ENCODE measurements around the gene ZDHHC8. TPM values are rescaled to one million over a fixed set of nuclear protein-coding genes. Genes with fewer than 3 reads are reported as not detected.

The ZDHHC8 gene
- polyA plus RNA-seq, 1 donor (not counting 4 experiments of a cell fraction or from before 2014, with no cell fraction given) = 16.0 TPM

DNA sequence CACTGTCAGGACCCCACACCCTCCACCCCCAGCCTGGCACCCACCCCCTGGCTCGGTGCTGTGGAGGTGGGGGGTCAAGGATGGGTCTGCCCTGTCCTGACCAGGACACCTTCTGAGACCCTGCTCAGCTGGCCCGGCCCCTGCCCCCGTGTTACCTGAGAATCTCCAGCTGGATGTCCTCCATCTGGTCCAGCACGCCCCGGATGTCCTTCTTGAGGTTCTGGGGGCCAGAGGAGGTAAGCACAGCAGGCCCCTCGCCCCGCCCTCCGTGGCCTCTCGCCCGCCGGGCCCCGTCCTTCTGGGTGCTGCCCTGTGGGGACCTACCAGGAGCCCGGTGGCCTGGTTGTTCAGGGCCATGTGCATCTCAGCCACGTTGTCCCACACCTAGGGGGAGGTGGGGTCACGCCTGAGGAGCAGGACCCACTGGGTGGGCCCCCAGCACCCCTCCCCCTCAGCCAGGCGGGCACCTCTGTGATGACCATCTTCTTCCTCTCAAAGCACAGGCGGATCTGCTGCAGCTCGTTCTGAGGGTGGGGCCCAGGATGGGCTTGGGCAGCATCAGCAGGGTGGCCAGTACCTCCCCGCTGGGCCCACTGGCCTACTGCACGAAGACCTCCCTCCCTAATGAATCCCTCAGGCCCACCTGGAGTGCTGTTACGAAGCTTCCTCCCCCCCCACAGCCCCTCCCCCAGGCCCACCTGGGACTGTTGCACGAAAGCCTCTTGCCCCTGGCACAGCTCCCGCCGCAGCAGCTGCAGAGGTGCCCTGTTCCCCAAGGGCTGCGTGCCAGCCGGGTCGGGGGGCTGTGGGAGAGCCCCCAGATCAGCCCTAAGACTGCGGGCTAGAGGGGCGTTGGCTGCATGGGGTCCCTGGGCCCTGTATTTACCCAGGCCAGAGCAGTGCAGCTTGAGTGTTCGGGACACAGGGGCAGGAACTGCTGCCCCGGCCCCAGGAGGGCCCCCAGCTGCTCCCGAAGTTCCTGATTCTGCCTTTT, 17.9 kb downstream of the ZDHHC8 start:
- no peaks in the 10 kb centered on the region for H3K27me3 ChIP-seq (ENCODE audit: control insufficient read depth, extremely low read depth, insufficient read depth, low read length)
- no peaks in the 10 kb centered on the region for H3K9me3 ChIP-seq (ENCODE audit: control insufficient read depth, low read depth, low read length)
- no peak for DNase-seq (ENCODE audit: low read depth, low spot score)
- H3K4me1 ChIP-seq (ENCODE audit: control insufficient read depth, extremely low read depth, insufficient read depth, low read length) = no peaks in the 10 kb centered on the region
- H3K9ac ChIP-seq (ENCODE audit: control insufficient read depth, extremely low read depth, insufficient read depth, low read length) = no peak overlapping the region
- no peaks in the 10 kb centered on the region for H3K79me2 ChIP-seq (ENCODE audit: control insufficient read depth, insufficient read depth, low read length)
- no peak overlapping the region for H3K4me2 ChIP-seq (ENCODE audit: control insufficient read depth, extremely low read depth, insufficient read depth, low read depth, low read length)
- H3K9me1 ChIP-seq (ENCODE audit: control insufficient read depth, extremely low read depth, insufficient read depth, low read length) = no peaks in the 10 kb centered on the region
- no peak for FAIRE-seq
- H2AFZ ChIP-seq (ENCODE audit: control insufficient read depth, low read length) = no peak overlapping the region
- TF ChIP-seq EZH2 (IDR thresholded peaks at IDR 0.05; ENCODE audit: low read length) = no peak
- TF ChIP-seq CTCF (optimal IDR thresholded peaks at IDR 0.05 in 1 of 3, IDR thresholded peaks at IDR 0.05 in 1 of 3, conservative IDR thresholded peaks at IDR 0.05 in 1 of 3; ENCODE audit: extremely low read depth in 1 of 3, insufficient read depth in 2 of 3, low read length in 3 of 3) = no peak
- H3K27ac ChIP-seq (ENCODE audit: control insufficient read depth, insufficient read depth, low read length) = no peak overlapping the region
- dilution Hi-C loops (cut with MboI; ENCODE audit: extremely low pct_ligation_motif_present, low sequenced_read_pairs) = no loop called here
- peaks cover 0 to 4% of the 10 kb centered on the region in 2 experiments for H3K36me3 ChIP-seq (ENCODE audit: control insufficient read depth in 2 of 2, extremely low read depth in 1 of 2, insufficient read depth in 2 of 2, low read length in 2 of 2)
- H4K20me1 ChIP-seq (ENCODE audit: control insufficient read depth, extremely low read depth, insufficient read depth, low read length) = no peaks in the 10 kb centered on the region
- no peak overlapping the region for H3K4me3 ChIP-seq (ENCODE audit: control insufficient read depth in 2 of 3, extremely low read depth in 1 of 3, insufficient read depth in 2 of 3, low read depth in 1 of 3, low read length in 3 of 3)

- H3K4me3 ChIP-seq (ENCODE audit: control insufficient read depth in 2 of 3, extremely low read depth in 1 of 3, insufficient read depth in 2 of 3, low read depth in 1 of 3, low read length in 3 of 3) = no peak within 1 kb of the TSS
Observed at GRCh38 chr22:20150381-20151275, 19.0 kb downstream of the ZDHHC8 start, which contains the start of gene CCDC188. TSS of gene CCDC188 (minus strand) at chr22:20151055. CDS start at chr22:20150986, 69 bp downstream.

More at GRCh38 chr22:20150381-20151275, 19.0 kb downstream of the ZDHHC8 start, which contains the start of gene CCDC188:
- FAIRE-seq (no peak), DNase-seq (ENCODE audit: low read depth, low spot score) (no peak)
- H3K27me3 ChIP-seq (ENCODE audit: control insufficient read depth, extremely low read depth, insufficient read depth, low read length) = no peaks in the 10 kb centered on the region
- no peaks in the 10 kb centered on the region for H3K9me3 ChIP-seq (ENCODE audit: control insufficient read depth, low read depth, low read length)
- no peak within 1 kb of the TSS for H3K4me2 ChIP-seq (ENCODE audit: control insufficient read depth, extremely low read depth, insufficient read depth, low read depth, low read length)
- H2AFZ ChIP-seq (ENCODE audit: control insufficient read depth, low read length) = no peak within 1 kb of the TSS
- H3K9ac ChIP-seq (ENCODE audit: control insufficient read depth, extremely low read depth, insufficient read depth, low read length) = no peak within 1 kb of the TSS
- no peaks in the 10 kb centered on the region for H4K20me1 ChIP-seq (ENCODE audit: control insufficient read depth, extremely low read depth, insufficient read depth, low read length)
- H3K79me2 ChIP-seq (ENCODE audit: control insufficient read depth, insufficient read depth, low read length) = no peaks in the 10 kb centered on the region
- dilution Hi-C loops (cut with MboI; ENCODE audit: extremely low pct_ligation_motif_present, low sequenced_read_pairs) = no loop called here
- no peak for TF ChIP-seq EZH2 (IDR thresholded peaks at IDR 0.05; ENCODE audit: low read length)
- TF ChIP-seq CTCF (optimal IDR thresholded peaks at IDR 0.05 in 1 of 3, IDR thresholded peaks at IDR 0.05 in 1 of 3, conservative IDR thresholded peaks at IDR 0.05 in 1 of 3; ENCODE audit: extremely low read depth in 1 of 3, insufficient read depth in 2 of 3, low read length in 3 of 3) = no peak
- no peaks in the 10 kb centered on the region for H3K4me1 ChIP-seq (ENCODE audit: control insufficient read depth, extremely low read depth, insufficient read depth, low read length)
- no peak within 1 kb of the TSS for H3K27ac ChIP-seq (ENCODE audit: control insufficient read depth, insufficient read depth, low read length)
- H3K9me1 ChIP-seq (ENCODE audit: control insufficient read depth, extremely low read depth, insufficient read depth, low read length) = no peaks in the 10 kb centered on the region
- H3K36me3 ChIP-seq (ENCODE audit: control insufficient read depth in 2 of 2, extremely low read depth in 1 of 2, insufficient read depth in 2 of 2, low read length in 2 of 2) = peaks cover 0 to 4% of the 10 kb centered on the region in 2 experiments
